Activated T-cell treated with anti-CD3 and anti-CD28 coated beads for 4 hours (primary cell): Measurements from ENCODE around the gene CSH1.
"Not testable (repeated sequence)": the region's sequence is repeated elsewhere in the genome, so short reads cannot be mapped to it uniquely, and the experiment has no call there.

ENCODE experiments used
- DNase-seq: peaks from one replicate; pipeline ENCODE4 v3.0.0-alpha.2; 2020

The CSH1 gene

GRCh38 chr17:63898899-63899798, 2.8 kb upstream of the CSH1 start:
- not testable (repeated sequence) for DNase-seq

- DNase-seq, result not testable (repeated sequence)
These were observed 1.6 kb downstream of the CSH1 start for GRCh38 chr17:63894821-63895220.

GRCh38 chr17:63894021-63894420, 2.4 kb downstream of the CSH1 start:
- not testable (repeated sequence) for DNase-seq

- not testable (repeated sequence) for DNase-seq
These were observed 3.9 kb downstream of the CSH1 start for GRCh38 chr17:63892316-63893037.

- DNase-seq, result not testable (repeated sequence)
These were observed 7.1 kb downstream of the CSH1 start for GRCh38 chr17:63889026-63889848.

GRCh38 chr17:63885119-63885518, 11.3 kb downstream of the CSH1 start:
- DNase-seq, result not testable (repeated sequence)

GRCh38 chr17:63882626-63883126, 13.7 kb downstream of the CSH1 start:
- not testable (repeated sequence) for DNase-seq

GRCh38 chr17:63881935-63882601, 14.3 kb downstream of the CSH1 start, which contains the start of gene GH2:
TSS of gene GH2 (minus strand) at chr17:63881944. CDS start at chr17:63881801, 143 bp downstream.
- peak; percentile 46 for DNase-seq

GRCh38 chr17:63881337-63881736, 15.0 kb downstream of the CSH1 start:
- DNase-seq, result not testable (repeated sequence)

GRCh38 chr17:63880706-63881105, 15.7 kb downstream of the CSH1 start:
- no peak for DNase-seq

- DNase-seq, result not testable (repeated sequence)
These were observed 18.0 kb downstream of the CSH1 start for GRCh38 chr17:63878413-63878812.

GRCh38 chr17:63874693-63875092, 21.7 kb downstream of the CSH1 start:
- not testable (repeated sequence) for DNase-seq

GRCh38 chr17:63874061-63874626, 22.2 kb downstream of the CSH1 start:
- not testable (repeated sequence) for DNase-seq

- not testable (repeated sequence) for DNase-seq
These were observed 22.8 kb downstream of the CSH1 start, which contains the start of gene CSH2 for GRCh38 chr17:63873577-63873976. TSS of gene CSH2 (minus strand) at chr17:63873677. CDS start at chr17:63873614, 63 bp downstream.

GRCh38 chr17:63871646-63872365, 24.6 kb downstream of the CSH1 start:
- not testable (repeated sequence) for DNase-seq

GRCh38 chr17:63870292-63870665, 26.1 kb downstream of the CSH1 start:
- DNase-seq, result not testable (repeated sequence)

GRCh38 chr17:63869491-63870291, 26.7 kb downstream of the CSH1 start:
- DNase-seq, result not testable (repeated sequence)

GRCh38 chr17:63866625-63867024, 29.7 kb downstream of the CSH1 start:
- not testable (repeated sequence) for DNase-seq

- DNase-seq, result no peak
These were observed 37.1 kb downstream of the CSH1 start for GRCh38 chr17:63859257-63859656.

GRCh38 chr17:63856425-63856824, 39.9 kb downstream of the CSH1 start:
- DNase-seq, result not testable (repeated sequence)
